Neuronal stem cell (in vitro differentiated cells): Measurements from ENCODE around the gene POC5.

Source experiments
- DNase-seq: peaks from one replicate; pipeline ENCODE4 v3.0.0-alpha.2; 2013; ENCODE audit warnings: low spot score
- H2AFZ ChIP-seq: one replicate; pipeline ENCODE4 v1.6.1; 2013; ENCODE audit warnings: mild to moderate bottlenecking, low read length, inconsistent platforms
- H2AK5ac ChIP-seq: 2 replicates; pipeline ENCODE4 v1.6.1; 2013; ENCODE audit warnings: low read depth, mild to moderate bottlenecking, inconsistent platforms, low read length, moderate library complexity, mixed read lengths
- H2BK120ac ChIP-seq: 2 replicates; pipeline ENCODE4 v1.6.1; 2013; ENCODE audit warnings: low read depth, mild to moderate bottlenecking, inconsistent platforms, low read length, moderate library complexity, mixed read lengths
- H2BK12ac ChIP-seq: one replicate; pipeline ENCODE4 v1.6.1; 2013; ENCODE audit warnings: low read length, inconsistent platforms
- H2BK15ac ChIP-seq: 2 replicates; pipeline ENCODE4 v1.6.1; 2013; ENCODE audit warnings: mild to moderate bottlenecking, low read length, inconsistent platforms, mixed read lengths
- H2BK5ac ChIP-seq: one replicate; pipeline ENCODE4 v1.6.1; 2013; ENCODE audit warnings: inconsistent platforms, mild to moderate bottlenecking, low read length, moderate library complexity
- H3K14ac ChIP-seq: one replicate; pipeline ENCODE4 v1.6.1; 2013; ENCODE audit warnings: low read length, inconsistent platforms
- H3K18ac ChIP-seq: 2 replicates; pipeline ENCODE4 v1.6.1; 2013; ENCODE audit warnings: low read length, inconsistent platforms
- H3K23ac ChIP-seq: 2 replicates; pipeline ENCODE4 v1.6.1; 2013; ENCODE audit warnings: low read depth, mild to moderate bottlenecking, mixed read lengths, low read length, inconsistent platforms; ENCODE audit not compliant: poor library complexity
- H3K27ac ChIP-seq: replicated peaks from 3 replicates; pipeline ENCODE4 v1.5.1; 2013; ENCODE audit warnings: low read length, inconsistent platforms
- H3K27me3 ChIP-seq, 3 experiments: 2 replicates each; pipeline ENCODE4 v1.6.1; 2013; ENCODE audit warnings: low read length in 3 of 3, mild to moderate bottlenecking in 2 of 3, inconsistent platforms in 1 of 3, low read depth in 1 of 3, mixed read lengths in 1 of 3, moderate library complexity in 1 of 3; ENCODE audit not compliant: control insufficient read depth in 3 of 3, insufficient read depth in 3 of 3
- H3K36me3 ChIP-seq, 2 donors: replicated peaks in 1 of 2; 2 replicates each; pipeline ENCODE4 v1.6.1; 2013; ENCODE audit warnings: low read length in 2 of 2; ENCODE audit not compliant: control insufficient read depth in 2 of 2, insufficient read depth in 2 of 2
- H3K4ac ChIP-seq: 2 replicates; pipeline ENCODE4 v1.6.1; 2013; ENCODE audit warnings: inconsistent platforms, mild to moderate bottlenecking, low read length, moderate library complexity
- H3K4me1 ChIP-seq, 2 donors: 1 replicate in 1 of 2; 2 replicates in 1 of 2; pipeline ENCODE4 v1.6.1; 2013; ENCODE audit warnings: low read length in 2 of 2, low read depth in 1 of 2; ENCODE audit not compliant: control insufficient read depth in 2 of 2, insufficient read depth in 1 of 2
- H3K4me2 ChIP-seq: one replicate; pipeline ENCODE4 v1.6.1; 2013; ENCODE audit warnings: mild to moderate bottlenecking, low read length, inconsistent platforms; ENCODE audit not compliant: insufficient read depth, poor library complexity, severe bottlenecking
- H3K4me3 ChIP-seq, 2 donors: 2 replicates each; pipeline ENCODE4 v1.5.1; 2013; ENCODE audit warnings: low read length in 2 of 2, mild to moderate bottlenecking in 2 of 2, inconsistent platforms in 1 of 2, moderate library complexity in 1 of 2
- H3K79me1 ChIP-seq: one replicate; pipeline ENCODE4 v1.6.1; 2013; ENCODE audit warnings: low read depth, mild to moderate bottlenecking, inconsistent platforms, low read length, moderate library complexity
- H3K9ac ChIP-seq: one replicate; pipeline ENCODE4 v1.6.1; 2013; ENCODE audit warnings: mild to moderate bottlenecking, low read depth, low read length, inconsistent platforms; ENCODE audit not compliant: poor library complexity
- H3K9me3 ChIP-seq, 2 donors: replicated peaks in 1 of 2; 2 replicates each; pipeline versions ENCODE3 to v1.6.1; 2013; ENCODE audit warnings: low read length in 2 of 2, mild to moderate bottlenecking in 2 of 2, inconsistent platforms in 1 of 2, low read depth in 1 of 2, mixed read lengths in 1 of 2, moderate library complexity in 1 of 2; ENCODE audit not compliant: control insufficient read depth in 2 of 2, insufficient read depth in 1 of 2
- H4K8ac ChIP-seq: one replicate; pipeline ENCODE4 v1.6.1; 2013; ENCODE audit warnings: low read depth, mild to moderate bottlenecking, inconsistent platforms, low read length, moderate library complexity
- H4K91ac ChIP-seq: one replicate; pipeline ENCODE4 v1.6.1; 2013; ENCODE audit warnings: low read length, low read depth, mild to moderate bottlenecking, inconsistent platforms; ENCODE audit not compliant: poor library complexity
- WGBS, 2 donors: extraction: QIAGEN DNeasy Blood & Tissue Kit; methylation state at CpG; one replicate each; pipeline ENCODE4 v1.1.7; 2013; ENCODE audit warnings: missing lambda C conversion rate in 2 of 2, mixed read lengths in 1 of 2; ENCODE audit not compliant: insufficient read length in 2 of 2, insufficient replicate concordance in 1 of 2; ENCODE audit errors: extremely low coverage in 2 of 2; 5-methylcytosine and 5-hydroxymethylcytosine counted together

The POC5 gene

DNA sequence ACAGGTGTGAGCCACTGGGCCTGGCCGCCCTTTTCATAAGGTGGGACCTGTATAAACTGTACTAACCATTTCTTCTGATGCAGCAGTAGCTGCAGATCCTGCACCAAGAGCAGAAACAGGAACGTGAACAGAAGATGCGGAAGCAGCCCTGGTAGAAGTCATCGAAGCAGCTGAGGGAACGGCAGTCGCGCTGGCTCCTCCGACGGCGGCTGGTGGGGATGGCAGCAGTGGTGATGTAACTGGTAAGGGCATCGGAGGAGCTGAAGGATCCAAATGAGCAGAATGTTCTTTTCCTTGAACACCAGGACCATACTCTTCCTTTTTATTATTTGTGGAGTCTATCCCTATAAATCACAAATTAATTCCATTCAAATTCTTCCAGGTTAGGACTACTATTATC, 32.1 kb downstream of the POC5 start:
- Histone ChIP-seq H4K8ac (no peak overlapping the region), H2BK12ac (no peak overlapping the region), H4K91ac (no peak overlapping the region), H3K79me1 (peaks cover 1% of the 10 kb centered on the region), H3K4me1 (no peaks in the 10 kb centered on the region), H2AFZ (no peak overlapping the region), H3K4me3 (no peak overlapping the region), H3K27me3 (no peaks in the 10 kb centered on the region), H2BK120ac (no peak overlapping the region), H2AK5ac (no peak overlapping the region), H3K36me3 (peaks cover 3 to 46% of the 10 kb centered on the region in 2 donors), H3K9me3 (peaks cover 0 to 1% of the 10 kb centered on the region in 2 donors), H3K27ac (no peak overlapping the region), H3K18ac (no peak overlapping the region), H3K9ac (no peak overlapping the region), H2BK15ac (no peak overlapping the region), H3K4ac (no peak overlapping the region), H2BK5ac (no peak overlapping the region), H3K23ac (no peak overlapping the region), H3K14ac (peak overlapping the region; percentile 71), H3K4me2 (no peak overlapping the region)
- WGBS, 2 donors = no CpG with 5 or more reads among the region's 11 CpGs
- DNase-seq = no peak

- no peak overlapping the region for H4K8ac ChIP-seq
- no peak overlapping the region for H2BK15ac ChIP-seq
- no peak overlapping the region for H2BK5ac ChIP-seq
- no peak overlapping the region for H3K14ac ChIP-seq
- no CpG with 5 or more reads among the region's 2 CpGs for WGBS, 2 donors
- no peak overlapping the region for H2AFZ ChIP-seq
- DNase-seq = no peak
- no peak overlapping the region for H3K23ac ChIP-seq
- H2AK5ac ChIP-seq = no peak overlapping the region
- no peaks in the 10 kb centered on the region for H3K4me1 ChIP-seq
- H3K4me3 ChIP-seq = no peak overlapping the region
- peaks cover 1% of the 10 kb centered on the region for H3K79me1 ChIP-seq
- no peak overlapping the region for H3K4ac ChIP-seq
- peaks cover 3 to 15% of the 10 kb centered on the region in 2 donors for H3K36me3 ChIP-seq
- H3K27me3 ChIP-seq = no peaks in the 10 kb centered on the region
- H3K9ac ChIP-seq = no peak overlapping the region
- H3K9me3 ChIP-seq = peaks cover 0 to 1% of the 10 kb centered on the region in 2 donors
- H3K18ac ChIP-seq = no peak overlapping the region
- H3K27ac ChIP-seq = no peak overlapping the region
- H2BK120ac ChIP-seq = no peak overlapping the region
- no peak overlapping the region for H4K91ac ChIP-seq
- no peak overlapping the region for H3K4me2 ChIP-seq
- no peak overlapping the region for H2BK12ac ChIP-seq
Observed at GRCh38 chr5:75681125-75681830, 36.0 kb downstream of the POC5 start.

DNA sequence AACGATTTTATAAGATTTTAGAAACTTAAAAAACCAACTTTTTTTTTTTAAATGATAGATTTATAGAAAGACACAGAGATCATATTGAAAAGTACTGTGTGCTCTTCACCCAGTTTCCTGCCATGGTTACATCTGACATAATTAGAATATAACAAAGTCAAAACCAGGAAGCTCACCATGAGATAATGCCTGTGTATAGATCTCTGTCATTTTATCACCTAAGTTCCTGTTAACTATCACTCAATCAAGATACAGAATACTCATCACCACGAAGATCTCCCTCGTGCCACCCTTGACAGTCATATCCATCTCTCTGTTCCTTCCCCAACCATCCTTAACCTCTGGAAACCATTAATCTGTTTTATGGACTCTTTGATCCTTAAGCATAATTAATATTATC, 39.1 kb downstream of the POC5 start:
- no peaks in the 10 kb centered on the region for H3K9me3 ChIP-seq
- H3K14ac ChIP-seq = no peak overlapping the region
- H3K9ac ChIP-seq = no peak overlapping the region
- H3K27me3 ChIP-seq = no peaks in the 10 kb centered on the region
- DNase-seq = no peak
- H3K4me3 ChIP-seq = no peak overlapping the region
- H3K4me1 ChIP-seq = peaks cover 0 to 2% of the 10 kb centered on the region in 2 donors
- H3K4ac ChIP-seq = no peak overlapping the region
- no peak overlapping the region for H3K27ac ChIP-seq
- H4K91ac ChIP-seq = no peak overlapping the region
- no peak overlapping the region for H2BK5ac ChIP-seq
- H2BK12ac ChIP-seq = no peak overlapping the region
- H2BK120ac ChIP-seq = no peak overlapping the region
- no peak overlapping the region for H3K18ac ChIP-seq
- H3K4me2 ChIP-seq = no peak overlapping the region
- no peak overlapping the region for H3K23ac ChIP-seq
- no peak overlapping the region for H2AFZ ChIP-seq
- no peak overlapping the region for H2AK5ac ChIP-seq
- no peak overlapping the region for H2BK15ac ChIP-seq
- H3K36me3 ChIP-seq = peaks cover 0 to 25% of the 10 kb centered on the region in 2 donors
- WGBS, 2 donors = no CpG with 5 or more reads among the region's 3 CpGs
- H4K8ac ChIP-seq = no peak overlapping the region
- H3K79me1 ChIP-seq = no peaks in the 10 kb centered on the region

DNA sequence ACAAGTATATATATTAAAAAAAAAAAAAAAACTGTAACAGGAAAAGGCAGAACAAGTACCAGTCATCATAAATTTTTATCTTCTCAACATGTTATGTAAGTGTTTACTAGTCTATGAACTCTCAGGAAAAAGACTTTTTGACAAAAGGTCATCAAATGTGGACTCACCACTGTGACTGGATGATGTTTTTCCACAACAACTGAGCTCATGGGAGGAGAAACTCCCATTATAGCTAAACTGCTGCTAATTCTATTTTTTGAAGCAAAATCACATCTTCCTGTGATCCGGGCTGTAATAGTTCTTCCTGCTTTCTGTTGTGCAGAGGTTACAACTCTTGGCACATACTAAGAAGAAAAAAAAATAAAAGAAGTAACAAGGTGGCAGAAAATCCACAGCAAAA, 39.6 kb downstream of the POC5 start:
- Histone ChIP-seq H3K9me3 (no peaks in the 10 kb centered on the region), H2BK120ac (no peak overlapping the region), H3K14ac (no peak overlapping the region)

More for the DNA sequence above, 39.6 kb downstream of the POC5 start:
- H3K18ac ChIP-seq = no peak overlapping the region
- peaks cover 0 to 29% of the 10 kb centered on the region in 2 donors for H3K36me3 ChIP-seq
- no peaks in the 10 kb centered on the region for H3K27me3 ChIP-seq
- no peak overlapping the region for H3K23ac ChIP-seq
- H3K4me2 ChIP-seq = no peak overlapping the region
- no CpG with 5 or more reads among the region's 1 CpG for WGBS, 2 donors
- H3K4ac ChIP-seq = no peak overlapping the region
- no peaks in the 10 kb centered on the region for H3K79me1 ChIP-seq
- H2BK12ac ChIP-seq = no peak overlapping the region
- no peak overlapping the region for H4K91ac ChIP-seq
- H2BK5ac ChIP-seq = no peak overlapping the region
- no peak for DNase-seq
- H2BK15ac ChIP-seq = no peak overlapping the region
- no peak overlapping the region for H4K8ac ChIP-seq
- peaks cover 0 to 2% of the 10 kb centered on the region in 2 donors for H3K4me1 ChIP-seq
- no peak overlapping the region for H3K4me3 ChIP-seq
- H3K27ac ChIP-seq = no peak overlapping the region
- no peak overlapping the region for H2AFZ ChIP-seq
- no peak overlapping the region for H3K9ac ChIP-seq
- H2AK5ac ChIP-seq = no peak overlapping the region
